GM21367 (cell line): ENCODE data around the gene MAT1A.

Experiments
- ATAC-seq: cut with Tn5 transposase; IDR thresholded peaks from one replicate; pipeline ENCODE4 v1.9.1; 2021; ENCODE audit not compliant: unreplicated experiment

MAT1A gene

DNA sequence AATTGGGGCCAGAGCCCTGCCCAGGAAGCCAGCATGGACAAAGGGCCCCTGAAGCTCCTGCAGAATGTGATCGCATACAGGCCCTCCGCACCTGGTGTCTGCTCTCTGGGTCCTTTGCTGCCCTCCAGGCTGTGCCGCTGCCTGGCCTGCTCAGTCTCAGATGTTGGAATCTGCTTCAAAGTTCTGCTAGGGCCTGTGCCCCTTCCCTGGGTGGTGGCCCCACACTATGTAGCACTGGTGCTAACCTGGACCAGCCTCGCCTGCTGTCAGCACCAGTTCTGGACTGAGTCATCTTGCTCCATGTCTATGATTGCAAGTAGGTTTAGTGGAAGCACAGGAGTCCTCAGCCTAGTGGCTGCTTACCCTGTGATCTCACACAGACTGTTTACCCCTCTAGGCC is 6.3 kb downstream of the MAT1A start:
- no peak for ATAC-seq

DNA sequence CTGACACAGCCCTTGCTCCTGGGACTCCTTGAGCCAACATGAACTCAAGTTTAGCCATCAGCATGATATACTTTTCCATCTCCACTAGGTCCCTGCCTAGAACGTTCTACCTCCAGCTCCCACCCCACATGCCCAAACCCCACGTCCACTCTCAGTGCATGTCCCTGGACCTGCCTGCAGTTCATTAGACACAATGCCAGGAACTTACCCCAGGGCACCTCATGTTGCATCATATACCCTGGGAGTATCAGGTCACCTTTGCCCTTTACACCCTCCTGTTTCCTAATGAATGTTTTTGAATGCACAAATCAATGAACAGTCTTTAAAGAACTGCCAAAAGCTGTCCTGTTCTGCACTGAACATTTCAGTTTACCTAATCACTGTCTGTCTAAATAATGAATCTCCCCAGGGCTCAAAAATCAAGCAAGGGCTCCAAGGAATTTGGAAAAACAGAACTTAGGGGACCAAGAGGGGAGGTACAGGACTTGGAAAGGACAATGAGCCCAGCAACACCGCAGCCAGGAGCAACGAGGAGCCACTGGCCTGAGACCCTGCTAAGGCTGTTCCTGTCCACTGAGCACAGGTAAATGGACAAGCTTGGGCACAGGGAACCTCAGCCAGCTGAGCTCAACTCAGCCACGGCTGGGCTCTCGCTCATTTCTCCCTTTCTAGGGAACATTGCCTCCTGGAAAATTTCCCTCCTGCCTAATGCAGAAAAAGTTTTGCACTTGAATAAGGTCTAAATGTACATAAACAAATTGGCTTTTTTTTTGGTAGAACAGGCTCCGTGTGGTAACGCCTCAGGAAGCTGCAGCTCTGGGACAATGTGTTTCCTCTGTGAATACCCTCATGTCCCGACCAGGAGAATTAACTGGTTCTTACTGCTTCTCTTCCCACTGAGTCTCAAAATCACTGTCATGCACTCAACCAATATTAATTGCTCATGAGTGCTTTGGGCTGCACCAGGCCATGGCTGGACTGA is 7.4 kb downstream of the MAT1A start:
- no peak for ATAC-seq

DNA sequence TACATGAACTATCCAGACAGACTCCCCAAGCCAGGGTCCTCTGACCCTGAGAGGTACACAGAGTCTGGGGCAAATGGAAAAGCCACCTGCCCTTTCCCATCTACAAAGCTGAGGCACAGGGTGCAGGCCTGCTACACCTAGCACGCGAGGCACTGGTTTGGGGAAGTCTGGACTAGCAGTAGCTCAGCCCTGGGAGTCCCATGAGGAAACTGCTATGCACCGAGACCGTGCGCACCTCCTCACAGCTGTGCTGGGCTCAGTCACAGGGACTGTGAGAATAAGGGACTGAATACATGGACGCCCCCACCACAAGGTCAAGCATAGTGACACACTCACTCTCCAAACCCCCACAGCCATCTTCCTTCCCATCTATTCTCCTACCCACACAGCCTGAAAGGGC is 8.2 kb downstream of the MAT1A start:
- no peak for ATAC-seq

DNA sequence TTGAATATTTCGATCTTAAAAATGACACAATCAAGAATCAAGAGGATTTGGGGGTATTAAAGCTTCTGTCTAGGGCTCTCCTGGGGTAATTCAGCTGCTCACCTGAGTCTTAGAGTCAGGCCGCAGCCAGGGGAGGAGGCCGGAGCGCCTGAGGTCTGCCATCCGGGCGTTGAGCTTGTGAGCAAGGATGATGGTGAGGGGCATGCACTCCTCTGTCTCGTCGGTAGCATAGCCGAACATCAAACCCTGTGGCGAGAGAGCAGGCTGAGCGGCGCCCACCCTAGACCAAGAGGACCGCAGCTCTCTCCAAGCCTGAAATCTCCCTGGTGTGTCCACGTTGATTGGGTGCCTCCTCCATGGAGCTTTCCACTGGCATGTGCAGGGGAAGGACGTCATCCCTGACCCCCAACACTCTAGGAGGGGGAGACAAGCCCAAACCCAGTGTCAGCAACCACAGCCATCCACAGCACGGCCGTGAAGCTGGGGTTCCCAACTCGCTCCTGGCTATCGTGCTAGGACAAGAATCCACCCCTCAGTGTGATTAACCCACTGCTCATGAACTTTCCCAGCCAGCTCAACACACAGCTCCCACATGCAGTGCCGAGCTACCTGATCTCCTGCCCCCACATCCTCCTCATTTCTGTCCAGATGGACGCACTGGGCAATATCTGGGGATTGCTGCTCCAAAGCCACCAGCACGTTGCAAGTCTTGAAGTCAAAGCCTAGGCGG is 9.2 kb downstream of the MAT1A start:
- ATAC-seq = no peak

DNA sequence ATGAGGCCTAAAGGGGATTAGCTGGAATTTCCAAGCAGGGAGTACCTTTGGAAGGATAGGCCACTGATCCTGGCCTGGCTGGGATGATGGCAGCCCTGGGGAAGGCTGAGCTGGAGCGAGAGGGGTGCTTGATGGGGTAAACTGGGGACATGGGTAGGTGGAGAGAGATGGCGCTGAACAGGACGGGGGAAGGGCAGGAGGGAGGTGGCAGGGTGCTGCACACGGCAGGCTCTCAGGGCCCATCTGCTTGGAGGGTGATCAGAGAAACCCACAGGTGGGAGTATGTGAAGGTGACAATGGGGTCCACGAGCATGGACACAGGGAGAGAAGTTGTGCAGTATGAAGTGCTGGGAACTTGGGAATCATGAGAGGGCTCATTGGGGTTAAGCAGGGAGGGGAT is 10.3 kb downstream of the MAT1A start:
- ATAC-seq = no peak

DNA sequence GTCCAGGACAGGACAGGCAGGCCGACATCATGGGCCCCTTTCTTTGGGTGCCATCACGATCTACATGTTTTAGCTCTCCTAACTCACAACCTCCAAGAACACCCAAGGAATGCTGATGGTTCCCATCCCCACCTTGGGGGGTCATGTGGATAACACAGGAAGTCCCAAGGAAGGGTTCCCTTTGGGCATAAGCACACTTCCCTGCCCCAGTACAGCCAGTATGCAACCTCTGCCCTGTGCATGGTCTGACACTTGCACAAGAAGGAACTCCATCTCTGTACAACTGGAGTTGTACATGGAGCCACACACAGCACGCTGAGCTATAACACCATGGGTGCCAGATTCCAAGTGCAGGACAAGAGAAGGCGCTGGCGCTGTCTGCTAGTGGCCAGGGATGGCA is 11.0 kb downstream of the MAT1A start:
- no peak for ATAC-seq

DNA sequence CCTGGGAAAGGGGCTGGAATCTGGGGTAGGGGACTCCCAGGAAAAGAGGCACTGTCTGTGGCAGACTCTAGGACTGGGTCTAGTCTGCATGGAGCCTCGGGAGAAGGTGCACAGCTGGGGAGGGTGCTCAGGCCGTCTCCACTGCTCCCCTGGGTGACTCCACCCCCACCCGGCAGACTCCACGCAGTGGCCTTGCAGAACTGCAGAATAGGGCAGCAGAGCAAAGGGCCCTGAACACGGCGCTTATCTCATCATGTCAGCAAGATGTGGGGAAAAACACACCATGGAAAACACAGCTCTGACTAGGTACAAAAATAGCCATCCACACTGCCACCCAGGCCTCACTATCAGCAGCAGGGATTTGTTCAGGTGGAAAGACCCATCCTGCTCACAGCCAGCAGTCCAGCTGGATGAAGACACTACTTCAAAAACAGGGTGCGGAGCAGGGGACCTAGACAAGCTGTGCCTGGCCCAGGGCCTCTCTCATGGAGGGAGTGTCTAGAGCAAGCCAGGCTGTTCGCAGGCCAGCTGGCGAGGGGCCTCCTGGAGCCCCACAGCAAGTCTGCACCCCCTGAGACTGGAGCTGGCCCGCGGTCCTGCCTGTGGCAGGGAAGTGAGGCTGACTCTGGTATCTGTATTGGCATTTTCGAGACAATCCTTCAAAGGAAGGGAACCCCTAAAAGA is 11.7 kb downstream of the MAT1A start:
- ATAC-seq = no peak

DNA sequence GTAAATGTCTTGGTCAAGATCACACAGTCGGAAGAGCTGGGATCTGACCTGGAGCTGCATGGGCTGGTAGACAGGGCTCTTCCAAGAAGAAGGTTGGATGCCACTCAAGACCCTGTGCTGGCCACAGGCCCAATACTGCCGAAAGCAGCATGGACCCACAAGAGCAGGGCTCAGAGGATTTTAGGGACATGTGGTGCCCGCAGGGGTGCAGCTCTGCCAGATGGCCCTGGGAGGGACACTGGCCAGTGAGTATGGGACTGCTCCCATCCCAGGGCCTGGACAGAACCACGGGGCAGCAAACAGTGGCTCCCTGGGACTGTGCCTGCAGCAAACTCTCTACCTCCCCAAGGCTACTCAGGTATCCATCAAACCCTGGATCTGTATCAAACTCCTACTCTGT is 12.4 kb downstream of the MAT1A start:
- no peak for ATAC-seq

DNA sequence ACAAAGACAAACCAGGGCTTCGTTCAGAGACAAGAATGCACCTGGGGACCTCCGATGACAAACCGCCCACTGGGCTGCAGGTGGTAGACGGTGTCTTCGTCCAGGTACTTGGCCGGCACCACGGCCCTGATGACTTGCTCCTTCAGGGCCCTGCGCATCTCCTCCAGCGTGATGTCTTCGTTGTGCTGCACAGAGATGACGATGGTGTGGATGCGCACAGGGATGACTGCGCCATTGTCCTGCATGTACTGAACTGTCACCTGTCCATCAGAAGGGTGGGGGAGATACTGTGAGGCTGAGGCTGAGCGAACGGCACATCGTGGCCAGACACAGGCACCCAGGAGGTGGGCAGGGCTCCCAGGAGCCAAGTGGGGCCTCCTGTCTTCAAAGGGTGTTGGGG is 13.1 kb downstream of the MAT1A start:
- no peak for ATAC-seq

DNA sequence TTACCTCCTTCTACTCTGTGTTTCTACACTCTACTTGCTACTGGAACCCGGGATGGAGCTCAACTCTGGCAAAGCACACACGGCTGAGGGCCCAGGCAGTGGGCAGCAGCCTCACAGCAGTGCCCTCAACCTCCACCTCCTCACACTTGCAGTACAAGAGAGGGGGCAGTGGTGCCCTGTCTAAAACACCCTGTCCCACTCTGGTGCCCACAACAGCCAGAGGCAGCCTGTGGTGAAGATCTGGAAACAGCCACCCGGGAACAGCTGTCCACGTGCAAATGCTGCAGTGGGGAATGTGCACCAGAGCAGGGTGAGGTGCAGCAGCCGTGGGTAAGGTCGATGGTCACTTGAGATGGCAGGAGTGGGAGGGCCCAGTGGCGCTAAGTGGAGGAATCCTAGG is 13.7 kb downstream of the MAT1A start:
- ATAC-seq = no peak

DNA sequence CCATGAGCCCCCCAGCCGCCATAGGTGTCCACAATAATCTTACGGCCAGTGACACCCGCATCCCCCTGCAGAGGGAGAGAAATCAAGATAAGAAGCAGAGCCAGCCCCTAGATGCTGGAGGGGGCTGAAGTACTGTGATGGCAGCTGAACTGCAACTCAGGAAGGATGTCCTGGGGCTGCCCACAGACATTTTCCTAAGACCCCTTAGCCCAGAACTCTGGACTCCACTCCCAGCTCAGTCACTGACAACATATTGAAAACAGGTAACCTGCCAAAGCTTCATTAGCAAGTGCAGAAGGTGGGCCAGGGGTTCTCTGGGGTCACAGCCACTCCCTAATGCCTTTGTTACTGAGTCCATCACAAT is 14.3 kb downstream of the MAT1A start:
- no peak for ATAC-seq

DNA sequence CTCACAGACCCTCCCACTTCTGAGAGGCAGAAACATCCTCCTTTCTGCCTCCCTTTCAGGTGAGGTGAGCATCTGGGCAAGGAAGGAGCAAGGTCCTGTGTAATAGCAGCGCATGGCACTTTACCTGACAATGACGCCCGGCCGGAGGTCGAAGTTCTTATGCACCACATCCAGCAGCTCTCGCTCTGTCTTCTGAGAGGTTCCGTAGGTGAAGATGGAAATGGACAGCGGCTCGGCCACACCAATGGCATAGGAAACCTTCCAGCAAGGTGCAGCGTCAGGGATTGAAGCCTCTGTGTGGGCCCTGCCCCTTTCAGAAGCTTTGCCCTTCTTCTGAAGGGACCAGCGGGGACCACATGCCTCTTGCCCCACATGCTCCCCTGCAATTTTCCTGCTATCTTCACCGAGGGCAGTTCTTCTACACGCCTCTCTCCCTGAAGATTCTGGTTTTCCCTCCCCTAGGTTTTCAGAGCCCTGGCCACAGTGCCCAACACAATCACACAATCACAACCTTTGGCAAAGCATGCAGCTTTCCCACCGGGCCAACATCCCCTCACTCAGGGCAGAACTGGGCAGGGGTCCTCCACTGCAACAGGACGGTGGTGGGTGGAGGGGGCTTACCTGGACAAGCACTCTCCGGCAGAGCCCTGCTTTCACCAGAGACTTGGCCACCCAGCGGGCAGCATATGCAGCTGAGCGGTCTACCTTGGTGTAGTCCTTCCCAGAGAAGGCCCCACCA is 14.9 kb downstream of the MAT1A start:
- no peak for ATAC-seq

DNA sequence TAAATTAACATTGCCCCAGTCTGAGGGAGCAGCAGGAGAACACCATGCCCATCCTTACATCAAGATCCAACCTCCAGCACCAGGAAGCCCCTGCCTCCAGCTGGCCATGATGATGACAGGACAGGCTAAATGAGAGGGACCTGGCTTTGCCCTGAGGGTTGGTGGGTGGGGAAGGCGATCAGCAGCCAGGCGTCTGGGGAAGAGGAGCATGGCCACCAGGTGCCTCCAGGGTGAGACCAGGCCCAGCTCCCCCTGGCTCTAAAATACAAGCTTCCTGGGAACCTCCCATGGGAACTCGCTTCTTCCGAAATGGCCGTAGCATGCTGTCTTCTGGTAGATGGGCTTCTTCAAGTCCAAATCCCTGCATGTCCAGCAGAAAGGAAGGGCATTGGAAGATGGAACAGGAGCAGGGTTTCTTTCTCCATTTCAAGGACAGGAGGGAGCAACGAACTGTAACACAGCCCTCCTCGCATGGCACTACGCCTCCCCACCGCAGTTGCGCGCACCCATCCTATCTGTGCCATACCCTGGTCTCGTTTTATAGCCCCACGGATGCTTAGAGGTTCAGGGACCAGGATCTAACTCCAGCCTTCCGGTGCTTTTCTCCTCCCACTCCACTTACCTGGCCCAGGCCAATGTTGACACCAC is 15.8 kb downstream of the MAT1A start:
- ATAC-seq = no peak

DNA sequence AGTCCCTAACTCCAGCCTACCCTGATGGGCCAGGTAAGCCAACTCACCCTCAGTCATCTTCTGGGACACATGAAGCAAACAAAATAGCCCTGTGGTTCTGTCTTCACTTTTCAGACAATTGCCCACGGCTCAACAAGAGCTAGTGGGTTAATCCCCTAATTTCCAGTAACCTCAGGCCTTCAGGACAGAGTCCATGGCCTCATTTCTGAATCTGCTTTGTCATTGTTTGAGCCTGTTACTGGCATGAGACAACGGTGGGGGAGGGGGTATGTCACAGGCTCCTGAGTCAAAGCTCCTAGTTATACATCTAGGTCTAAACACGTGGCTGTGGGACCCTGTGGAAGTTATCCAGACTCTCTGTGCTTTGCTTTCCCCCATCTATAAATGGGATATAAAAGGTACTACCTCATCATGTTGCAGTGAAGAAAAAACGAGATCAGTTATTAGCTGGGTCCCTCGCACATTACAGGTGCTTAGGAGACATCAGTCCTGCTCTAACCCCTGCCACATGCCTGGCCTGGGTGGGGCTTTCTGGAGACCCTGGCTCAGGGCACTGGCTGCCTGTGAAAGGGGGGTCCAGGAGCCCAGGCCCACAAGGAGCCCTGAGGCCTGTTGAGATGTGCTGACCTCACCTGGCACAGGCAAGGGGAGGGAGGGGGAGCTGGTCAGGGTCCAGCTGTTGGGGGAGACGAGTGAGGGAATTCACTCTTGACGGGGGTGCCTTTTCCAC is 16.5 kb downstream of the MAT1A start:
- no peak for ATAC-seq

DNA sequence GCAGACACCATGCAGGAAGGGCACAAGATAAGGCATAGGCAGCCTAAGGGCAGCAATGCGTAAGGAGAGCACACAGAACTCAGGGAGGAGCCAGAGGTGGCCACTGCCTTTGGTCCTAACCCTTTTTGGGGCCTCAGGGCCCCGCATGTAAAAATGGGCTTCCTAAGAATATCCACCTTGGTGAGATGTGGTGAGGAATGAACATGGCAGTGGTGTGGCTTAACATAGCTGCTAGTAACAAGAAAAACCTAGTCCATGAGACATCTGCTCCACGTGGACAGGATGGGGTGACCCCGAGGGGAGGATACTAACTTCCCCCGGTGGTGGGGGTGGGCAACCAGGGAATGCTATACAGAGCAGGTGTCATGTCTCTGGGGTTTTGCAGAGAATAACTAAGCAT is 18.0 kb downstream of the MAT1A start:
- ATAC-seq = no peak

DNA sequence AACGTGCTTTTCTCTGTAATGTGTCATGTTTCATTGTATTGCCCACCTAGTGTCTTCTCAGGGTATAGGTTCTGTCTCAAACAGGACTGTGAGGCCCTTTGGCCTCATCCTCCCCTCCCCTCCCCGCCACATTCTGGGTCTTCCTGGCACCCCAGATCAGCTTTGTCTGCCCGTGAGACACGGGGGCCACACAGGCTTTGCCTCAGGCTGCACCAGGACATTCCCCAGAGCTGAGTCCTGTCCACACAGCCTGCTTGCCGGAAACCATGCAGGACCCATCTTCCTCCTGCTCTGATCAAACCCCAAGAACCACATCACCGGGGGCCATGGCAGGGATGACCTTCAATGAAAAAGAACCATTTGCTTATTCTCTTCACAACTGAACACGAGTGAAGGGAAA is 18.6 kb downstream of the MAT1A start:
- ATAC-seq = no peak

DNA sequence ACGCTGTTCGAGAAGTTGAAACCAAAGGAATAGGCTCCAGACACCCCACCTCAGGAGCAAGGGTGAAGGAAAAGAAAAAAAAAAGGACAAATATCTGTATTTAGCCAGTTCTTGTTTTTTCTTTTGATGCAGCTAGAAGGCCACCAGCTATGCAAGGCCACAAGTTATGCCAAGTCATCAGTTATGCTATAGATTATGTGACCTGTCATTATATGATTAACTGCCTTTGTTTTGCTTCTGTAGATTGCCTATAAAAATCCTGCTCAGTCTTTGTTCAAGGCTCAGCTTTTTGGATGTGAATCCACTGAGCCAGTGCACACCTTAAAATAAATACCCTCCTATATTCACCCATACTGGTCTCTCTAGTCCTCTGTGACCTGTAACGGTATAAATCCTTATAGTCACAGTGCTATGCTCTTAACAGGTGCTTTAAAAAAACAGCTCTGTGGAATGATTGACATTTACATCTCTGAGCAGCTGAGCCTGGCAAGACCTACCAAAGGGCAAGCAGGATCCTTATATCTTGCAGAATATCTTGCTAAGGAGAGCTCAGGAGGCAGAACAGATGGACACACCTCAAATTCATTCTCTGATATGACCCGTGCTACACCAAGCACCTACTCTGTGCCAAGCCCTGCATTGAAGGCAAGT is 20.4 kb downstream of the MAT1A start:
- no peak for ATAC-seq

DNA sequence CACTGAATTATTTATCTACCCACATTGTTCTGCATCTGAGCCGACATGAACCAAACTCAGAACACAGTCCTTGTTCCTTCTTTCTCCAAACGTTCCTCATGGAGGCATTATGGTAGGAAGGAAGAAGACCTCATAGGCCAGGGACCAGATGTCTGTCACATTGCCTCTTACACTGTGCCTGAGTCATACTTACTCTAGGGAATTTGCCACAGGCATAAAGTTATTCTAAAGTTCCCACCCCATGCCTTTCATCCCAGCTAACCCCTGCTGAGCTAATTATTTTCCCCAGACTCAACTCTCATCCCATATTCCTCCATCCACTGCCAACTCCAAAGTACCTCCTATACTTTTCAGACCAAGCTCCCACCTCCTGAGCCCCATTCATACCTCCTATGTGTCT is 21.2 kb downstream of the MAT1A start:
- ATAC-seq = no peak

DNA sequence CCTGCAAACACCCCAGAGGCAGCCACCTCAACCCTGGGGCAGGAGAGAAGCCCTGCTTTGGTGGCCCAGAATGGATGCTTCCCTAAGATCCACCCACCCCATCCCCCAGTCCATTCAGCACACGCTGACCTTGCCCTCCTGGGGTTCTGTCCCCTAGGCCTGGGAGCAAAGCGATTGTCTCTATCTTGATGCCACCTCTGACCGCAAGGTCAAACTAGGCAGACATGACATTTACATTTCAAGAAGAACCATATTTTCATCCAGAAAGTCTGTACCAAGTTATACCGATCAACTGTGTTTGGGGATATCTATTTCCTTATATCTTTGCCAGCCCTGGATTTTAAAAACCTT is 23.0 kb downstream of the MAT1A start:
- ATAC-seq = no peak
